ENCODE results near the gene ZBTB22. TPM values are rescaled to one million over a fixed set of nuclear protein-coding genes. Genes with fewer than 3 reads are reported as not detected.

Gene ZBTB22
- total RNA-seq, 4 donors from 2014 or later: 10.1 to 31.8 (median 17.2) TPM

GRCh38 chr6:33292996-33293682 is 24.4 kb downstream of the ZBTB22 start:
- no peak for TF ChIP-seq POLR2AphosphoS5 (IDR thresholded peaks at IDR 0.05)
- Histone ChIP-seq H3K9me3 (no peaks in the 10 kb centered on the region), H3K27ac (no peak overlapping the region), H3K36me3 (peaks cover 0 to 8% (median 0%) of the 10 kb centered on the region in 4 donors), H3K4me3 (no peak overlapping the region), H3K27me3 (no peaks in the 10 kb centered on the region), H3K4me1 (peaks cover 9 to 31% (median 27%) of the 10 kb centered on the region in 4 donors)
- 90% methylated on average over 16 of the region's 16 CpGs; no CpG with 5 or more reads in 1 of the 2 donors for WGBS, 2 donors (ENCODE audit: low coverage in 1 of 2)
- no peak for DNase-seq
- intact Hi-C loops (cut with DNase I; ENCODE audit: low total_unique reads): no loop called here
- in situ Hi-C loops (cut with MboI; ENCODE audit: low pct_ligation_motif_present in 1 of 4, low pct_unique_long_range_greater_than_20kb in 1 of 4, low sequenced_read_pairs in 3 of 4): no loop called here

DNA sequence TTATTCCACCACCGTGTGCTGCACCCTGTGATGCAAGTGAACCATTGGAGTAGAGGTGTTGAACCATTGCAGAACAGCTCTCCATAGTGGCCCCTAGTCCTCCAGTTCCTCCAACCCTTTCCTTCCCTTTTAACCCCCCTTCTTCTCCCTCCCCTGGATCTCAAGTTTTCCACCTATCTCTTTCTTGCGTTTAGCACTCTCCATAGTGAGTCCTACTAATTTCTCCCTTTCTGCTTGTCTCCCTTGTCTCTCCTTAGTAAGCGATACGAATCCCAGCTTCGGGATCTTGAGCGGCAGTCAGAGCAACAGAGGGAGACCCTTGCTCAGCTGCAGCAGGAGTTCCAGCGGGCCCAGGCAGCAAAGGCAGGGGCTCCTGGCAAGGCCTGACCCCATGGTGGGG is 27.1 kb downstream of the ZBTB22 start:
- Histone ChIP-seq H3K9me3 (no peaks in the 10 kb centered on the region), H3K4me1 (peaks cover 6 to 21% (median 20%) of the 10 kb centered on the region in 4 donors), H3K27ac (no peak overlapping the region), H3K27me3 (no peaks in the 10 kb centered on the region), H3K4me3 (peak overlapping the region in 2 of 4 donors; percentile 69 to 72), H3K36me3 (peaks cover 0 to 8% (median 0%) of the 10 kb centered on the region in 4 donors)
- intact Hi-C loops (cut with DNase I; ENCODE audit: low total_unique reads): no loop called here
- TF ChIP-seq POLR2A (IDR thresholded peaks at IDR 0.05) (no peak), EP300 (IDR thresholded peaks at IDR 0.05; ENCODE audit: low read depth) (no peak), POLR2AphosphoS5 (IDR thresholded peaks at IDR 0.05) (no peak)
- TF ChIP-seq, protein P1, sequence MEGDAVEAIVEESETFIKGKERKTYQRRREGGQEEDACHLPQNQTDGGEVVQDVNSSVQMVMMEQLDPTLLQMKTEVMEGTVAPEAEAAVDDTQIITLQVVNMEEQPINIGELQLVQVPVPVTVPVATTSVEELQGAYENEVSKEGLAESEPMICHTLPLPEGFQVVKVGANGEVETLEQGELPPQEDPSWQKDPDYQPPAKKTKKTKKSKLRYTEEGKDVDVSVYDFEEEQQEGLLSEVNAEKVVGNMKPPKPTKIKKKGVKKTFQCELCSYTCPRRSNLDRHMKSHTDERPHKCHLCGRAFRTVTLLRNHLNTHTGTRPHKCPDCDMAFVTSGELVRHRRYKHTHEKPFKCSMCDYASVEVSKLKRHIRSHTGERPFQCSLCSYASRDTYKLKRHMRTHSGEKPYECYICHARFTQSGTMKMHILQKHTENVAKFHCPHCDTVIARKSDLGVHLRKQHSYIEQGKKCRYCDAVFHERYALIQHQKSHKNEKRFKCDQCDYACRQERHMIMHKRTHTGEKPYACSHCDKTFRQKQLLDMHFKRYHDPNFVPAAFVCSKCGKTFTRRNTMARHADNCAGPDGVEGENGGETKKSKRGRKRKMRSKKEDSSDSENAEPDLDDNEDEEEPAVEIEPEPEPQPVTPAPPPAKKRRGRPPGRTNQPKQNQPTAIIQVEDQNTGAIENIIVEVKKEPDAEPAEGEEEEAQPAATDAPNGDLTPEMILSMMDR (IDR thresholded peaks at IDR 0.05): no peak
- DNase-seq: no peak
- in situ Hi-C loops (cut with MboI; ENCODE audit: low pct_ligation_motif_present in 1 of 4, low pct_unique_long_range_greater_than_20kb in 1 of 4, low sequenced_read_pairs in 3 of 4): no loop called here
- 78 to 90% methylated on average over 5 to 7 of the region's 7 CpGs for whole genome bisulfite sequencing, 2 donors (ENCODE audit: low coverage in 1 of 2)

DNA sequence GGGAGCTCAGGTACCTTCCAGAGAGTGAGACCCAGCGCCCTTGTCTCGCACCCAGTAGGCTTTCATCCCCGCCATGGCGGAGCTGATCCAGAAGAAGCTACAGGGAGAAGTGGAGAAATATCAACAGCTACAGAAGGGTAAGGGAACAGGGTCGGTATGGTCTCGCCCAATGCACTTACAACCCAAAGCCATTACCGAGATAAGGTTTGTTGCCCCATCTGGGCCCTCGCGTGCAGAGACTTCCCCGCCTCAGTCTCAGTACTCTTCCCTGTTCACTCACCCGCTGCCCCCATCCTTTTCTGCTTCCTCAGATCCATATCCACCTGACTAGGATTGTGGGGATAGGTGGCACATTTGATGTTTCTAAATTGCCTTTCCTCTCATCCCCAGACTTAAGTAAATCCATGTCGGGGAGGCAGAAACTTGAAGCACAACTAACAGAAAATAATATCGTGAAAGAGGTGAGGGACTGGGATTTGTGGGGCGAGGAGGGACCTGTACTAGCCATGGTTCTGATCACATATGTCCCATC is 27.7 kb downstream of the ZBTB22 start:
- Histone ChIP-seq H3K27me3 (no peaks in the 10 kb centered on the region), H3K27ac (peak overlapping the region; percentile 80 to 89 (median 86)), H3K36me3 (peaks cover 0 to 8% (median 0%) of the 10 kb centered on the region in 4 donors), H3K9me3 (no peaks in the 10 kb centered on the region), H3K4me3 (peak overlapping the region; percentile 69 to 93 (median 79)), H3K4me1 (peaks cover 6 to 21% (median 20%) of the 10 kb centered on the region in 4 donors)
- 0 to 4% methylated on average over 4 to 13 of the region's 14 CpGs for WGBS, 2 donors (ENCODE audit: low coverage in 1 of 2)
- TF ChIP-seq, protein P1 (IDR thresholded peaks at IDR 0.05): no peak
- TF ChIP-seq EP300 (IDR thresholded peaks at IDR 0.05; ENCODE audit: low read depth) (no peak), POLR2A (IDR thresholded peaks at IDR 0.05) (no peak), POLR2AphosphoS5 (IDR thresholded peaks at IDR 0.05) (no peak)
- no peak for DNase-seq
- intact Hi-C loops (cut with DNase I; ENCODE audit: low total_unique reads): no loop called here
- in situ Hi-C loops (cut with MboI; ENCODE audit: low pct_ligation_motif_present in 1 of 4, low pct_unique_long_range_greater_than_20kb in 1 of 4, low sequenced_read_pairs in 3 of 4): no loop called here

- intact Hi-C loops (cut with DNase I; ENCODE audit: low total_unique reads): no loop called here
- peak within 1 kb of the TSS; percentile 80 to 89 (median 86) for H3K27ac ChIP-seq
- peaks cover 0 to 8% (median 0%) of the 10 kb centered on the region in 4 donors for H3K36me3 ChIP-seq
- WGBS, 2 donors (ENCODE audit: low coverage in 1 of 2): 0% methylated on average over 43 of the region's 43 CpGs; no CpG with 5 or more reads in 1 of the 2 donors
- no peak for TF ChIP-seq EP300 (IDR thresholded peaks at IDR 0.05; ENCODE audit: low read depth)
- TF ChIP-seq POLR2A (IDR thresholded peaks at IDR 0.05): peak; percentile 32
- peak; percentile 62 to 70 (median 66) for TF ChIP-seq POLR2AphosphoS5 (IDR thresholded peaks at IDR 0.05)
- TF ChIP-seq, protein P1 (IDR thresholded peaks at IDR 0.05): no peak
- peak; percentile 84 for DNase-seq
- H3K4me3 ChIP-seq: peak within 1 kb of the TSS; percentile 69 to 93 (median 79)
- peaks cover 6 to 21% (median 20%) of the 10 kb centered on the region in 4 donors for H3K4me1 ChIP-seq
- in situ Hi-C loops (cut with MboI; ENCODE audit: low pct_ligation_motif_present in 1 of 4, low pct_unique_long_range_greater_than_20kb in 1 of 4, low sequenced_read_pairs in 3 of 4): no loop called here
- H3K9me3 ChIP-seq: no peaks in the 10 kb centered on the region
- no peaks in the 10 kb centered on the region for H3K27me3 ChIP-seq
Observed at GRCh38 chr6:33288921-33289783, 28.4 kb downstream of the ZBTB22 start, which contains the start of the genes PFDN6 and WDR46. PFDN6 (plus strand) TSS chr6:33289601; CDS start chr6:33289857, 256 bp downstream. WDR46 (minus strand) TSS chr6:33289239; CDS start chr6:33289170, 69 bp downstream.

Data from transverse colon (tissue), 4 donors.